Measurements from ENCODE around the gene TGFB2. TPM values are rescaled to one million over a fixed set of nuclear protein-coding genes. Genes with fewer than 3 reads are reported as not detected.

Gene TGFB2
- total RNA-seq, 2 experiments from 2014 or later = 0.03 to 0.11 TPM

- no peak for DNase-seq (ENCODE audit: low spot score)
- Histone ChIP-seq H3K9me2 (ENCODE audit: insufficient read depth, low read length) (no peaks in the 10 kb centered on the region), H3K4me3 (ENCODE audit: low read depth, low read length, poor library complexity, severe bottlenecking) (no peak overlapping the region), H3K9me3 (ENCODE audit: low read length) (no peaks in the 10 kb centered on the region), H3K4me1 (ENCODE audit: insufficient read depth, low read length, poor library complexity, severe bottlenecking) (no peaks in the 10 kb centered on the region), H3K36me3 (ENCODE audit: insufficient read depth, low read length) (no peaks in the 10 kb centered on the region), H3K4me2 (ENCODE audit: low read length) (no peak overlapping the region), H3K27ac (ENCODE audit: low read depth, low read length, poor library complexity, severe bottlenecking) (no peak overlapping the region), H2AFZ (ENCODE audit: low read length) (no peak overlapping the region), H3K79me2 (ENCODE audit: insufficient read depth, low read depth, low read length) (no peaks in the 10 kb centered on the region), H4K20me1 (ENCODE audit: insufficient read depth, low read length) (no peaks in the 10 kb centered on the region)
- BruUV-seq (replicated peaks) = no TSS peak
- intact Hi-C loops (cut with micrococcal nuclease; ENCODE audit: unreplicated experiment) = no loop called here
- POLR2A ChIA-PET = interaction anchor here (0.6 kb wide), 1 partner anchor 28 kb away, joined by 3 read pairs; no protein-coding TSS in a partner anchor
- CTCF ChIA-PET (ENCODE audit: unreplicated experiment) = no interaction called here
- TF ChIP-seq CTCF (conservative IDR thresholded peaks at IDR 0.05; ENCODE audit: low read length) = no peak
- no peak for TF ChIP-seq EZH2phosphoT487 (IDR thresholded peaks at IDR 0.05; ENCODE audit: borderline replicate concordance, low read depth, low read length)
These were observed 84.2 kb downstream of the TGFB2 start for GRCh38 chr1:218429301-218429700.

- TF ChIP-seq EZH2phosphoT487 (IDR thresholded peaks at IDR 0.05; ENCODE audit: borderline replicate concordance, low read depth, low read length) (no peak), CTCF (conservative IDR thresholded peaks at IDR 0.05; ENCODE audit: low read length) (no peak)
- DNase-seq (ENCODE audit: low spot score) = no peak
- Histone ChIP-seq H3K4me1 (ENCODE audit: insufficient read depth, low read length, poor library complexity, severe bottlenecking) (no peaks in the 10 kb centered on the region), H3K79me2 (ENCODE audit: insufficient read depth, low read depth, low read length) (no peaks in the 10 kb centered on the region), H3K27ac (ENCODE audit: low read depth, low read length, poor library complexity, severe bottlenecking) (no peak overlapping the region), H2AFZ (ENCODE audit: low read length) (no peak overlapping the region), H3K9me2 (ENCODE audit: insufficient read depth, low read length) (no peaks in the 10 kb centered on the region), H4K20me1 (ENCODE audit: insufficient read depth, low read length) (no peaks in the 10 kb centered on the region), H3K9me3 (ENCODE audit: low read length) (no peaks in the 10 kb centered on the region), H3K4me2 (ENCODE audit: low read length) (no peak overlapping the region), H3K4me3 (ENCODE audit: low read depth, low read length, poor library complexity, severe bottlenecking) (no peak overlapping the region), H3K36me3 (ENCODE audit: insufficient read depth, low read length) (no peaks in the 10 kb centered on the region)
- ChIA-PET POLR2A (no interaction called here), CTCF (ENCODE audit: unreplicated experiment) (no interaction called here)
- intact Hi-C loops (cut with micrococcal nuclease; ENCODE audit: unreplicated experiment) = no loop called here
- BruUV-seq (replicated peaks) = no TSS peak
These were observed 85.2 kb downstream of the TGFB2 start for GRCh38 chr1:218430346-218430745.

- Histone ChIP-seq H3K27ac (ENCODE audit: low read depth, low read length, poor library complexity, severe bottlenecking) (no peak overlapping the region), H3K79me2 (ENCODE audit: insufficient read depth, low read depth, low read length) (no peaks in the 10 kb centered on the region), H3K4me3 (ENCODE audit: low read depth, low read length, poor library complexity, severe bottlenecking) (no peak overlapping the region), H2AFZ (ENCODE audit: low read length) (no peak overlapping the region), H3K4me2 (ENCODE audit: low read length) (no peak overlapping the region), H3K9me3 (ENCODE audit: low read length) (no peaks in the 10 kb centered on the region), H3K36me3 (ENCODE audit: insufficient read depth, low read length) (no peaks in the 10 kb centered on the region), H3K9me2 (ENCODE audit: insufficient read depth, low read length) (no peaks in the 10 kb centered on the region), H4K20me1 (ENCODE audit: insufficient read depth, low read length) (no peaks in the 10 kb centered on the region), H3K4me1 (ENCODE audit: insufficient read depth, low read length, poor library complexity, severe bottlenecking) (no peaks in the 10 kb centered on the region)
- ChIA-PET CTCF (ENCODE audit: unreplicated experiment) (no interaction called here), POLR2A (interaction anchor here (0.7 to 0.8 kb wide), 2 partner anchors 11 to 188 kb away, joined by 3 to 4 read pairs; no protein-coding TSS in a partner anchor)
- DNase-seq (ENCODE audit: low spot score) = no peak
- intact Hi-C loops (cut with micrococcal nuclease; ENCODE audit: unreplicated experiment) = no loop called here
- no TSS peak for BruUV-seq (replicated peaks)
- no peak for TF ChIP-seq CTCF (conservative IDR thresholded peaks at IDR 0.05; ENCODE audit: low read length)
- no peak for TF ChIP-seq EZH2phosphoT487 (IDR thresholded peaks at IDR 0.05; ENCODE audit: borderline replicate concordance, low read depth, low read length)
These were observed 85.7 kb downstream of the TGFB2 start for GRCh38 chr1:218430822-218431221.
